H1 (cell line): ENCODE data around the gene PTGER3. TPM values are rescaled to one million over a fixed set of nuclear protein-coding genes. Genes with fewer than 3 reads are reported as not detected.

ENCODE experiments used
- ASH2L ChIP-seq: fragments of 200-600, 300-600 bp; sonication (generic); IDR thresholded peaks from one replicate; pipeline ENCODE4 v1.7.1; 2017; ENCODE audit warnings: low read length
- TBP ChIP-seq: IDR thresholded peaks from 2 replicates; pipeline ENCODE4 v1.6.1; 2011; ENCODE audit warnings: low read depth, low read length, improper control_type of control experiment
- polyA plus RNA-seq, 7 experiments: library from polyadenylated mRNA; depleted of rRNA in 3 of 7; stranded (reverse) in 5 of 7; unstranded in 2 of 7; fragments of >200 nt in 5 of 7; fragments of 200-250 nt in 2 of 7; gene quantifications; 1 replicate in 5 of 7; 2 replicates in 1 of 7; 4 replicates in 1 of 7; pipeline versions ENCODE4 v1.2.1 to v1.2.3, GENCODE V29; 2011 to 2013; ENCODE audit warnings: missing spikeins in 2 of 7, mixed read lengths in 2 of 7
- total RNA-seq: library from RNA; stranded (reverse); fragmentation: NEBNext Ultra II Directional; extraction: Animal tissue kit (Norgen Biotek cat#: 25700); gene quantifications from 2 replicates; pipeline ENCODE4 v1.2.1, GENCODE V29; 2021

Gene PTGER3
- total and polyA plus RNA-seq, 2 of the 8 experiments (the other 6 are each of a cell fraction or from before 2014, with no cell fraction given) = 0.38 to 0.82 TPM

DNA sequence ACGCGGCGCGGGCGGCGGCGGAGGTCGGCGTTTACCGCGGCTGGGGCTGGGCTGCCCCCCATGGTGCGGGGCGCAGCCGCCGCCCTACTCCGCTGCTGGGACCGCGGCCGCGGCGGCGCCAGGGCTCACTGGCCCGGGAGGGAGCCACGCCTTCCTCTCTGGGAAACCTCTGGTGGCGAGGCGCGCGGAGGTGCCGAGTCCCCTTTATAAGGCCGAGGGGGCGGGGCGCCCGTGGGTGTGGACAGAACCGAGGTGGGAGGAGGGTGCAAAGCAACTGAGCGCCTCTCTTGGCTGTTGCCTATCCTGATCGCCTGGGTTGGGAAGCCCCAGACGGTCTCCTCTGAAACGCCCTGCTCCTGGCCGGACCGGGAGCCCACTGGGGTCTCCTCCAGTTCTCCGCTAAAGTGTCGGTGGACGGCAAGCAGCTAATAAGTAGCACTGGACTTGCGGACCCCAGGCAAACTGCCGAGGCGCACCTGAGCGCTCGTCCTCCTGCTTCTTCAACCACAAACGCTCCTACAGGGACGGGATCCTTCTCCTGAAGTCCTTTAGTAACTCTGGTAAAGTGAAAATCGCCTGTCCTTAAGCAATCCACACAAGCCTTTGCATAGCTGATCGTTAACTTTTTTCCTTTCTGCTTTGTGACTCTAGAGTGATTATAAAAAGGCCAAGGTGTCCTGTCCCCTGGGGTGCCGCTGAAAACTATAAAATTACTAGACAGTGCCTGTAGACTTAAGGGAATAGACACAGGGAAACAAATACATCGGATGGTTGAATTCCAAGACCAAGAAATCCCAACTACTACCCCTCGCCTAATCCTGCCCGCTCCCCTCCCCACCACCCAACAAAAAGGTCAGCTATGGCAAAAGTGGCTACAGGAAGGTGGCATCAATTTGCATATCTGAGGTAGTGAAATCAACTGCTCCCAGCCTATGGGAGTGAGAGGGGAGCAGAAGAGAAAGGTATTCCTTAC, at the start of gene PTGER3 (continued):
- TF ChIP-seq TBP (no peak), ASH2L (peak; percentile 17)
